GDM1 (cell line): ENCODE measurements around the gene TTLL3.

Experiments
- DNase-seq: peaks from one replicate; lab custom pipeline; 2025; lab: John Stamatoyannopoulos, UW

The TTLL3 gene

GRCh38 chr3:9781978-9782603 is 28.0 kb upstream of the TTLL3 start:
- no peak for DNase-seq

GRCh38 chr3:9782770-9783169 is 27.3 kb upstream of the TTLL3 start:
- DNase-seq: peak; percentile 28

GRCh38 chr3:9783954-9784353 is 26.1 kb upstream of the TTLL3 start:
- no peak for DNase-seq

- no peak for DNase-seq
These were observed 25.1 kb upstream of the TTLL3 start for GRCh38 chr3:9784965-9785364.

- DNase-seq: no peak
These were observed 24.5 kb upstream of the TTLL3 start for GRCh38 chr3:9785602-9786001.

- no peak for DNase-seq
These were observed 23.8 kb upstream of the TTLL3 start for GRCh38 chr3:9786209-9786739.

- no peak for DNase-seq
These were observed 23.0 kb upstream of the TTLL3 start for GRCh38 chr3:9786825-9787669.

GRCh38 chr3:9787714-9788113 is 22.3 kb upstream of the TTLL3 start:
- DNase-seq: no peak

GRCh38 chr3:9791127-9791526 is 18.9 kb upstream of the TTLL3 start:
- no peak for DNase-seq

GRCh38 chr3:9791790-9792404 is 18.2 kb upstream of the TTLL3 start:
- DNase-seq: no peak

- DNase-seq: peak; percentile 96
These were observed 17.5 kb upstream of the TTLL3 start, which contains the start of the genes ARPC4 and TADA3 for GRCh38 chr3:9792405-9793160. Gene ARPC4 (plus strand): TSS chr3:9793082. CDS start chr3:9793122, 40 bp downstream. Gene TADA3 (minus strand): TSS chr3:9792473. CDS start chr3:9791466, 1,007 bp downstream.

GRCh38 chr3:9793161-9793781 is 16.8 kb upstream of the TTLL3 start:
- peak; percentile 28 for DNase-seq

- no peak for DNase-seq
These were observed 15.7 kb upstream of the TTLL3 start for GRCh38 chr3:9794400-9794799.

GRCh38 chr3:9795207-9795606 is 14.9 kb upstream of the TTLL3 start:
- DNase-seq: no peak

GRCh38 chr3:9797196-9797945 is 12.7 kb upstream of the TTLL3 start:
- DNase-seq: no peak

GRCh38 chr3:9800529-9800928 is 9.5 kb upstream of the TTLL3 start:
- no peak for DNase-seq

- DNase-seq: no peak
These were observed 6.6 kb upstream of the TTLL3 start for GRCh38 chr3:9803494-9803893.

- DNase-seq: no peak
These were observed 5.1 kb upstream of the TTLL3 start for GRCh38 chr3:9804996-9805395.

GRCh38 chr3:9806137-9806536 is 3.9 kb upstream of the TTLL3 start:
- DNase-seq: no peak

- no peak for DNase-seq
These were observed 3.1 kb upstream of the TTLL3 start for GRCh38 chr3:9806688-9807589.
